HepG2 (cell line): ENCODE results near the gene PLXND1.

Experiments used
- ARHGAP35 ChIP-seq: sonication (generic); formaldehyde crosslinking; IDR thresholded peaks from 2 replicates; pipeline ENCODE4 v1.9.0; 2022; ENCODE audit warnings: mild to moderate bottlenecking, inconsistent platforms, moderate library complexity, missing genetic modification reagents, borderline replicate concordance
- BCL3 ChIP-seq: sonication (generic); formaldehyde crosslinking; IDR thresholded peaks from 2 replicates; pipeline ENCODE4 v1.5.1; 2020; ENCODE audit warnings: mild to moderate bottlenecking, missing genetic modification reagents, moderate library complexity
- CCAR2 ChIP-seq: fragments of 200-400 bp; formaldehyde crosslinking; optimal IDR thresholded peaks from 2 replicates; pipeline ENCODE3; 2018; ENCODE audit warnings: low read depth, mild to moderate bottlenecking, low read length, moderate library complexity
- CTCF ChIP-seq: sonication (generic); formaldehyde crosslinking; IDR thresholded peaks from 2 replicates; pipeline ENCODE4 v1.5.0; 2020; ENCODE audit warnings: mild to moderate bottlenecking, missing genetic modification reagents, moderate library complexity
- E2F1 ChIP-seq: sonication (generic); formaldehyde crosslinking; IDR thresholded peaks from 2 replicates; pipeline ENCODE4 v1.5.0; 2020; ENCODE audit warnings: missing genetic modification reagents
- EP300 ChIP-seq, 3 experiments: sonication (generic) in 1 of 3; formaldehyde crosslinking in 1 of 3; IDR thresholded peaks; 2 replicates each; pipeline versions ENCODE4 v1.5.1 to v1.6.1; 2011 to 2020; ENCODE audit warnings: low read depth in 2 of 3, low read length in 2 of 3, borderline replicate concordance in 1 of 3, improper control_type of control experiment in 1 of 3, mild to moderate bottlenecking in 1 of 3, missing genetic modification reagents in 1 of 3, moderate library complexity in 1 of 3
- KDM1A ChIP-seq: IDR thresholded peaks from 2 replicates; pipeline ENCODE4 v1.6.1; 2016; ENCODE audit warnings: missing compliant biosample characterization
- MAZ ChIP-seq, 2 experiments: sonication (generic) in 1 of 2; formaldehyde crosslinking in 1 of 2; IDR thresholded peaks; 2 replicates each; pipeline versions ENCODE4 v1.5.0 to v1.6.1; 2012 to 2020; ENCODE audit warnings: low read depth in 2 of 2, mild to moderate bottlenecking in 2 of 2, borderline replicate concordance in 1 of 2, improper control_type of control experiment in 1 of 2, low read length in 1 of 2, missing genetic modification reagents in 1 of 2, moderate library complexity in 1 of 2
- ZNF547 ChIP-seq: sonication (generic); formaldehyde crosslinking; IDR thresholded peaks from 2 replicates; pipeline ENCODE4 v1.5.1; 2020; ENCODE audit warnings: mild to moderate bottlenecking, missing genetic modification reagents
- TF ChIP-seq, protein P1 (sequence below): sonication (generic); formaldehyde crosslinking; IDR thresholded peaks from 2 replicates; pipeline ENCODE4 v1.4.0; 2020; ENCODE audit warnings: missing genetic modification reagents

- TF ChIP-seq CTCF (CRISPR knock-in tag) (no peak), EP300 (IDR thresholded peaks at IDR 0.05; ENCODE audit: low read depth in 2 of 2, low read length in 2 of 2) (no peak), EP300 (CRISPR knock-in tag; IDR thresholded peaks at IDR 0.05; ENCODE audit: borderline replicate concordance) (no peak), KDM1A (CRISPR knock-in tag) (no peak), E2F1 (no peak), ZNF547 (CRISPR knock-in tag) (no peak), ARHGAP35 (CRISPR knock-in tag) (no peak), CCAR2 (no peak), BCL3 (CRISPR knock-in tag) (no peak), MAZ (IDR thresholded peaks at IDR 0.05; ENCODE audit: borderline replicate concordance, low read depth, low read length) (no peak), MAZ (CRISPR knock-in tag; IDR thresholded peaks at IDR 0.05; ENCODE audit: low read depth) (no peak)
- TF ChIP-seq, protein P1, sequence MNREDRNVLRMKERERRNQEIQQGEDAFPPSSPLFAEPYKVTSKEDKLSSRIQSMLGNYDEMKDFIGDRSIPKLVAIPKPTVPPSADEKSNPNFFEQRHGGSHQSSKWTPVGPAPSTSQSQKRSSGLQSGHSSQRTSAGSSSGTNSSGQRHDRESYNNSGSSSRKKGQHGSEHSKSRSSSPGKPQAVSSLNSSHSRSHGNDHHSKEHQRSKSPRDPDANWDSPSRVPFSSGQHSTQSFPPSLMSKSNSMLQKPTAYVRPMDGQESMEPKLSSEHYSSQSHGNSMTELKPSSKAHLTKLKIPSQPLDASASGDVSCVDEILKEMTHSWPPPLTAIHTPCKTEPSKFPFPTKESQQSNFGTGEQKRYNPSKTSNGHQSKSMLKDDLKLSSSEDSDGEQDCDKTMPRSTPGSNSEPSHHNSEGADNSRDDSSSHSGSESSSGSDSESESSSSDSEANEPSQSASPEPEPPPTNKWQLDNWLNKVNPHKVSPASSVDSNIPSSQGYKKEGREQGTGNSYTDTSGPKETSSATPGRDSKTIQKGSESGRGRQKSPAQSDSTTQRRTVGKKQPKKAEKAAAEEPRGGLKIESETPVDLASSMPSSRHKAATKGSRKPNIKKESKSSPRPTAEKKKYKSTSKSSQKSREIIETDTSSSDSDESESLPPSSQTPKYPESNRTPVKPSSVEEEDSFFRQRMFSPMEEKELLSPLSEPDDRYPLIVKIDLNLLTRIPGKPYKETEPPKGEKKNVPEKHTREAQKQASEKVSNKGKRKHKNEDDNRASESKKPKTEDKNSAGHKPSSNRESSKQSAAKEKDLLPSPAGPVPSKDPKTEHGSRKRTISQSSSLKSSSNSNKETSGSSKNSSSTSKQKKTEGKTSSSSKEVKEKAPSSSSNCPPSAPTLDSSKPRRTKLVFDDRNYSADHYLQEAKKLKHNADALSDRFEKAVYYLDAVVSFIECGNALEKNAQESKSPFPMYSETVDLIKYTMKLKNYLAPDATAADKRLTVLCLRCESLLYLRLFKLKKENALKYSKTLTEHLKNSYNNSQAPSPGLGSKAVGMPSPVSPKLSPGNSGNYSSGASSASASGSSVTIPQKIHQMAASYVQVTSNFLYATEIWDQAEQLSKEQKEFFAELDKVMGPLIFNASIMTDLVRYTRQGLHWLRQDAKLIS, result no peak
Observed at GRCh38 chr3:129525341-129525968, 81.0 kb downstream of the PLXND1 start.
